B cell (primary cell): Measurements from ENCODE around the gene CEP85. TPM values are rescaled to one million over a fixed set of nuclear protein-coding genes. Genes with fewer than 3 reads are reported as not detected.

Source experiments
- ATAC-seq: fragments of 200-7000 bp; cut with Tn5 transposase; one replicate; pipeline ENCODE4 v1.10.0; 2021; ENCODE audit warnings: low read depth, mild to moderate bottlenecking, moderate number of reproducible peaks, moderate library complexity
- CTCF ChIA-PET: fragments of 350-600 bp; sonication (Branson Sonifier 250); formaldehyde crosslinking; loops from one replicate; lab custom pipeline; 2021; ENCODE audit warnings: antibody characterized with exemption, inconsistent platforms; lab: Charles Lee
- POLR2A ChIA-PET: fragments of 350-600 bp; sonication (Branson Sonifier 250); formaldehyde crosslinking; loops from one replicate; lab custom pipeline; 2021; ENCODE audit warnings: antibody characterized with exemption; lab: Charles Lee
- DNase-seq: peaks from one replicate; pipeline ENCODE4 v3.0.0; 2013
- H2AFZ ChIP-seq: 2 replicates; pipeline ENCODE4 v1.6.1; 2012; ENCODE audit warnings: mild to moderate bottlenecking, low read depth, low read length; ENCODE audit not compliant: insufficient read depth, poor library complexity, severe bottlenecking
- H3K27ac ChIP-seq, 2 donors: 1 replicate in 1 of 2; 2 replicates in 1 of 2; pipeline ENCODE4 v1.5.1; 2012 to 2013; ENCODE audit warnings: low read length in 2 of 2, mild to moderate bottlenecking in 2 of 2, moderate library complexity in 1 of 2
- H3K27me3 ChIP-seq, 4 experiments: fragments of 200-600 bp in 1 of 4; sonication (generic) in 1 of 4; replicated peaks in 1 of 4; 1 replicate in 2 of 4; 2 replicates in 2 of 4; pipeline versions ENCODE4 v1.6.1 to v1.7.0; 2013 to 2016; ENCODE audit warnings: low read length in 3 of 4, mild to moderate bottlenecking in 2 of 4, mixed read lengths in 1 of 4, moderate library complexity in 1 of 4; ENCODE audit not compliant: insufficient read depth in 4 of 4, control insufficient read depth in 3 of 4; ENCODE audit errors: control extremely low read depth in 1 of 4
- H3K36me3 ChIP-seq, 2 experiments: replicated peaks in 1 of 2; 1 replicate in 1 of 2; 2 replicates in 1 of 2; pipeline versions ENCODE4 v1.6.1 to v1.7.1; 2013; ENCODE audit warnings: low read length in 1 of 2; ENCODE audit not compliant: insufficient read depth in 2 of 2, control insufficient read depth in 1 of 2; ENCODE audit errors: control extremely low read depth in 1 of 2, extremely low read depth in 1 of 2
- H3K4me1 ChIP-seq, 2 donors: fragments of 200-600 bp in 1 of 2; sonication (generic) in 1 of 2; 1 replicate in 1 of 2; 2 replicates in 1 of 2; pipeline versions ENCODE4 v1.5.1 to v1.6.1; 2013 to 2017; ENCODE audit warnings: low read length in 2 of 2; ENCODE audit not compliant: control insufficient read depth in 2 of 2, insufficient read depth in 2 of 2
- H3K4me2 ChIP-seq: replicated peaks from 2 replicates; pipeline ENCODE3; 2012; ENCODE audit warnings: mild to moderate bottlenecking, low read depth, low read length; ENCODE audit not compliant: poor library complexity, severe bottlenecking
- H3K4me3 ChIP-seq, 5 experiments: fragments of 200-600 bp in 1 of 5; sonication (generic) in 1 of 5; 1 replicate in 3 of 5; 2 replicates in 2 of 5; pipeline versions ENCODE4 v1.5.1 to v1.7.0; 2011 to 2016; ENCODE audit warnings: low read length in 4 of 5, mild to moderate bottlenecking in 4 of 5, low read depth in 2 of 5, control low read depth in 1 of 5, moderate library complexity in 1 of 5; ENCODE audit not compliant: insufficient read depth in 1 of 5; ENCODE audit errors: control extremely low read depth in 1 of 5, extremely low read depth in 1 of 5
- H3K79me2 ChIP-seq: fragments of 200-600 bp; sonication (generic); one replicate; pipeline ENCODE4 v1.6.0; 2016; ENCODE audit warnings: low read length; ENCODE audit not compliant: control insufficient read depth, insufficient read depth
- H3K9ac ChIP-seq: fragments of 200-600 bp; sonication (generic); 2 replicates; pipeline ENCODE4 v1.6.1; 2017; ENCODE audit warnings: mild to moderate bottlenecking, low read length, moderate library complexity
- H3K9me3 ChIP-seq, 3 donors: one replicate each; pipeline versions ENCODE4 v1.6.1 to v1.7.1; 2013; ENCODE audit warnings: low read length in 2 of 3; ENCODE audit not compliant: control insufficient read depth in 2 of 3, insufficient read depth in 1 of 3; ENCODE audit errors: control extremely low read depth in 1 of 3
- H4K20me1 ChIP-seq: 2 replicates; pipeline ENCODE4 v1.6.0; 2012; ENCODE audit warnings: mild to moderate bottlenecking, low read length; ENCODE audit not compliant: insufficient read depth, control insufficient read depth, poor library complexity, severe bottlenecking
- H3K27ac Mint-ChIP-seq: one replicate; pipeline ENCODE4 v1.8.0; 2021; ENCODE audit warnings: mixed read lengths
- H3K27me3 Mint-ChIP-seq: one replicate; pipeline ENCODE4 v1.8.0; 2021; ENCODE audit warnings: mixed read lengths
- H3K4me1 Mint-ChIP-seq: one replicate; pipeline ENCODE4 v1.8.0; 2021; ENCODE audit warnings: mixed read lengths
- H3K4me3 Mint-ChIP-seq: one replicate; pipeline ENCODE4 v1.8.0; 2021; ENCODE audit warnings: mixed read lengths
- H3K9me3 Mint-ChIP-seq: one replicate; pipeline ENCODE4 v1.8.0; 2022; ENCODE audit warnings: mixed read lengths; ENCODE audit not compliant: insufficient read depth
- CTCF ChIP-seq: fragments of 200-600 bp; IDR thresholded peaks from one replicate; pipeline ENCODE4 v1.8.0; 2022; ENCODE audit warnings: antibody characterized with exemption, mild to moderate bottlenecking
- EZH2 ChIP-seq: IDR thresholded peaks from 2 replicates; pipeline ENCODE4 v1.6.1; 2012; ENCODE audit warnings: borderline replicate concordance, low read depth, mild to moderate bottlenecking, moderate library complexity, low read length; ENCODE audit not compliant: insufficient read depth, poor library complexity, severe bottlenecking
- WGBS: methylation state at CpG from one replicate; pipeline ENCODE4 v1.1.5; 2013; ENCODE audit warnings: missing lambda C conversion rate; ENCODE audit not compliant: insufficient coverage; 5-methylcytosine and 5-hydroxymethylcytosine counted together
- intact Hi-C: fragments of 100-400 bp; cut with micrococcal nuclease; formaldehyde crosslinking; loops from one replicate; pipeline ENCODE4 v1.10.0; 2022
- polyA plus RNA-seq: library from polyadenylated mRNA; depleted of rRNA; stranded (reverse); fragments of >200 nt; gene quantifications from 2 replicates; pipeline ENCODE4 v1.2.3, GENCODE V29; 2012
- total RNA-seq, 2 donors: library from RNA; stranded (reverse); fragments of 120-200 nt in 1 of 2; gene quantifications; 1 replicate in 1 of 2; 2 replicates in 1 of 2; pipeline versions ENCODE4 v1.2.3 to v1.2.4, GENCODE V29; 2013 to 2022

The CEP85 gene
- total and polyA plus RNA-seq, 2 donors (not counting 1 experiment from before 2014, with no cell fraction given) = 16.2 to 16.3 TPM

- peak overlapping the region in 1 of 2 donors; percentile 32 for H3K27ac ChIP-seq
- intact Hi-C loops = no loop called here
These were observed 43.7 kb downstream of the CEP85 start for GRCh38 chr1:26277719-26278118.

More at GRCh38 chr1:26277719-26278118, 43.7 kb downstream of the CEP85 start:
- Histone ChIP-seq H3K36me3 (peaks cover 2 to 24% of the 10 kb centered on the region in 2 experiments), H4K20me1 (peaks cover 22% of the 10 kb centered on the region), H3K9me3 (no peaks in the 10 kb centered on the region), H3K9ac (no peak overlapping the region), H3K4me2 (no peak overlapping the region), H3K27me3 (no peaks in the 10 kb centered on the region), H3K4me3 (no peak overlapping the region), H2AFZ (no peak overlapping the region), H3K79me2 (peaks cover 26% of the 10 kb centered on the region), H3K4me1 (peaks cover 42 to 66% of the 10 kb centered on the region in 2 donors)
- no CpG with 5 or more reads among the region's 1 CpG for WGBS
- Mint-ChIP-seq H3K9me3 (no peaks in the 10 kb centered on the region), H3K4me3 (no peak overlapping the region), H3K27me3 (no peaks in the 10 kb centered on the region), H3K4me1 (peaks cover 59% of the 10 kb centered on the region), H3K27ac (peak overlapping the region; percentile 89)
- CTCF ChIA-PET = interaction anchor here (0.7 to 26.4 kb wide), 6 partner anchors 10 to 139 kb away, joined by 3 to 1400 read pairs (median 66); partner anchors contain the start of genes CD52, CEP85 and UBXN11
- ATAC-seq (no peak), DNase-seq (no peak)
- POLR2A ChIA-PET = interaction anchor here (1.3 to 21.9 kb wide), 2 partner anchors 11 to 40 kb away, joined by 4 to 1239 read pairs; partner anchors contain the start of gene CD52
- TF ChIP-seq CTCF (no peak), EZH2 (no peak)
